IMR-90 (cell line): Measurements from ENCODE around the gene SAMD10. TPM values are rescaled to one million over a fixed set of nuclear protein-coding genes. Genes with fewer than 3 reads are reported as not detected.
"Not testable (repeated sequence)": the region's sequence is repeated elsewhere in the genome, so short reads cannot be mapped to it uniquely, and the experiment has no call there.

Experiments
- ATAC-seq: fragments of 200-7000 bp; cut with Tn5 transposase; 2 replicates; pipeline ENCODE4 v1.9.1; 2020; ENCODE audit warnings: low read depth, mild to moderate bottlenecking, moderate library complexity
- BruUV-seq: library from RNA; stranded (reverse); fragments of 400-500 nt; replicated peaks from 2 replicates; lab custom pipeline; 2021; lab: Mats Ljungman, UMichigan
- CTCF ChIA-PET: fragments of 300-600 bp; formaldehyde crosslinking; extraction: SDS; loops from one replicate; lab custom pipeline; 2021; ENCODE audit warnings: antibody characterized with exemption; lab: Yijun Ruan, JAX
- POLR2A ChIA-PET: fragments of 300-600 bp; sonication (Branson Sonifier 250); formaldehyde crosslinking; loops from one replicate; lab custom pipeline; 2022; ENCODE audit warnings: antibody characterized with exemption; ENCODE audit not compliant: unreplicated experiment; lab: Charles Lee
- DNase-seq: peaks from one replicate; pipeline ENCODE4 v3.0.0; 2013
- H2AFZ ChIP-seq: replicated peaks from 2 replicates; pipeline ENCODE3; 2013; ENCODE audit warnings: low read length, mild to moderate bottlenecking; ENCODE audit not compliant: poor library complexity
- H2AK5ac ChIP-seq: 2 replicates; pipeline ENCODE4 v1.6.1; 2013; ENCODE audit warnings: low read depth, low read length, inconsistent platforms
- H2AK9ac ChIP-seq: replicated peaks from 2 replicates; pipeline ENCODE3; 2013; ENCODE audit warnings: mild to moderate bottlenecking, low read depth, low read length, moderate library complexity; ENCODE audit not compliant: poor library complexity
- H2BK120ac ChIP-seq: 2 replicates; pipeline ENCODE4 v1.6.1; 2013; ENCODE audit warnings: low read depth, low read length, inconsistent platforms
- H2BK15ac ChIP-seq: 3 replicates; pipeline ENCODE4 v1.6.1; 2013; ENCODE audit warnings: low read depth, low read length, inconsistent platforms
- H2BK20ac ChIP-seq: 2 replicates; pipeline ENCODE4 v1.6.1; 2013; ENCODE audit warnings: low read depth, mild to moderate bottlenecking, inconsistent platforms, low read length, moderate library complexity
- H2BK5ac ChIP-seq: 2 replicates; pipeline ENCODE4 v1.6.1; 2013; ENCODE audit warnings: mild to moderate bottlenecking, low read depth, low read length, inconsistent platforms; ENCODE audit not compliant: poor library complexity, severe bottlenecking
- H3K14ac ChIP-seq: replicated peaks from 2 replicates; pipeline ENCODE4 v1.6.1; 2013; ENCODE audit warnings: low read depth, low read length, inconsistent platforms
- H3K18ac ChIP-seq: 2 replicates; pipeline ENCODE4 v1.6.1; 2013; ENCODE audit warnings: low read depth, low read length, control low read depth
- H3K23ac ChIP-seq: 2 replicates; pipeline ENCODE4 v1.6.1; 2013; ENCODE audit warnings: low read depth, low read length, inconsistent platforms
- H3K27ac ChIP-seq: 2 replicates; pipeline ENCODE4 v1.5.1; 2013; ENCODE audit warnings: mild to moderate bottlenecking, control low read depth, low read length; ENCODE audit not compliant: insufficient read depth
- H3K27me3 ChIP-seq: 2 replicates; pipeline ENCODE4 v1.6.1; 2013; ENCODE audit warnings: low read length; ENCODE audit not compliant: control insufficient read depth, insufficient read depth
- H3K36me3 ChIP-seq: 2 replicates; pipeline ENCODE4 v1.6.1; 2013; ENCODE audit warnings: low read length, mixed read lengths; ENCODE audit not compliant: control insufficient read depth, insufficient read depth
- H3K4ac ChIP-seq: 2 replicates; pipeline ENCODE4 v1.6.1; 2013; ENCODE audit warnings: low read depth, low read length, inconsistent platforms
- H3K4me1 ChIP-seq: 2 replicates; pipeline ENCODE4 v1.6.1; 2013; ENCODE audit warnings: low read length, mixed read lengths; ENCODE audit not compliant: control insufficient read depth, insufficient read depth
- H3K4me2 ChIP-seq: 2 replicates; pipeline ENCODE4 v1.6.1; 2013; ENCODE audit warnings: low read depth, mild to moderate bottlenecking, control low read depth, low read length, moderate library complexity
- H3K4me3 ChIP-seq: 2 replicates; pipeline ENCODE4 v1.5.1; 2013; ENCODE audit warnings: low read depth, mild to moderate bottlenecking, control low read depth, low read length, moderate library complexity; ENCODE audit not compliant: insufficient read depth
- H3K56ac ChIP-seq: 2 replicates; pipeline ENCODE4 v1.6.1; 2013; ENCODE audit warnings: low read length, inconsistent platforms; ENCODE audit not compliant: insufficient read depth; ENCODE audit errors: extremely low read depth
- H3K79me1 ChIP-seq, 2 experiments: 2 replicates each; pipeline ENCODE4 v1.6.1; 2013; ENCODE audit warnings: low read length in 2 of 2, inconsistent platforms in 1 of 2, low read depth in 1 of 2
- H3K9ac ChIP-seq: 2 replicates; pipeline ENCODE4 v1.6.1; 2013; ENCODE audit warnings: low read depth, low read length, control low read depth
- H3K9me1 ChIP-seq: 2 replicates; pipeline ENCODE4 v1.6.1; 2013; ENCODE audit warnings: low read length, inconsistent platforms; ENCODE audit not compliant: insufficient read depth
- H3K9me3 ChIP-seq: 2 replicates; pipeline ENCODE4 v1.6.1; 2013; ENCODE audit warnings: low read length; ENCODE audit not compliant: control insufficient read depth, insufficient read depth
- H4K20me1 ChIP-seq: 2 replicates; pipeline ENCODE4 v1.6.1; 2013; ENCODE audit warnings: low read length, inconsistent platforms; ENCODE audit not compliant: insufficient read depth
- H4K5ac ChIP-seq: 2 replicates; pipeline ENCODE4 v1.6.1; 2013; ENCODE audit warnings: mild to moderate bottlenecking, low read depth, low read length, control low read depth
- H4K8ac ChIP-seq, 2 experiments: 2 replicates each; pipeline ENCODE4 v1.6.1; 2013; ENCODE audit warnings: low read depth in 2 of 2, low read length in 2 of 2, control low read depth in 1 of 2, inconsistent platforms in 1 of 2
- H4K91ac ChIP-seq: 2 replicates; pipeline ENCODE4 v1.6.1; 2013; ENCODE audit warnings: low read depth, low read length, inconsistent platforms; ENCODE audit not compliant: insufficient read depth
- WGBS, 2 experiments: methylation state at CpG; one replicate each; pipeline versions ENCODE4 v1.1.5 to v1.1.7; 2013; ENCODE audit warnings: missing lambda C conversion rate in 2 of 2; ENCODE audit not compliant: insufficient read length in 1 of 2; ENCODE audit errors: extremely low coverage in 2 of 2; 5-methylcytosine and 5-hydroxymethylcytosine counted together
- dilution Hi-C: fragments of 300-500 bp; cut with HindIII; formaldehyde crosslinking; loops from one replicate; pipeline ENCODE4 v1.14.3; 2018; ENCODE audit warnings: low sequenced_read_pairs; ENCODE audit not compliant: unreplicated experiment
- in situ Hi-C: fragments of 300-500 bp; cut with MboI; formaldehyde crosslinking; loops from 3 replicates; pipeline ENCODE4 v1.14.3; 2019; ENCODE audit warnings: low sequenced_read_pairs, inconsistent platforms, mixed read lengths
- intact Hi-C: fragments of 100-400 bp; cut with micrococcal nuclease; formaldehyde crosslinking; loops from 2 replicates; pipeline ENCODE4 v1.10.0; 2022
- polyA plus RNA-seq, 3 experiments: library from polyadenylated mRNA; depleted of rRNA; stranded (reverse); fragments of >200 nt; gene quantifications; 2 replicates each; pipeline ENCODE4 v1.2.3, GENCODE V29; 2012; ENCODE audit warnings: low replicate concordance in 1 of 3
- total RNA-seq: library from RNA; depleted of rRNA; stranded (reverse); fragments of >200 nt; gene quantifications from 2 replicates; pipeline ENCODE4 v1.2.3, GENCODE V29; 2012

SAMD10 gene
- total and polyA plus RNA-seq, 2 of the 4 experiments (the other 2 are of a cell fraction), result 0.54 to 4.1 TPM

GRCh38 chr20:63929473-63929883, 50.0 kb downstream of the SAMD10 start:
- H3K23ac ChIP-seq, in situ Hi-C loops, H3K4me1 ChIP-seq, H2BK120ac ChIP-seq, ATAC-seq, H4K8ac ChIP-seq, intact Hi-C loops, H3K4me3 ChIP-seq, H2AFZ ChIP-seq, H2BK20ac ChIP-seq, DNase-seq, H3K4ac ChIP-seq, H3K9ac ChIP-seq, dilution Hi-C loops, H3K18ac ChIP-seq, H3K27me3 ChIP-seq, CTCF ChIA-PET, H4K5ac ChIP-seq, H3K9me1 ChIP-seq, H2AK5ac ChIP-seq, H3K27ac ChIP-seq, H3K9me3 ChIP-seq, POLR2A ChIA-PET, H2BK15ac ChIP-seq, BruUV-seq, H4K91ac ChIP-seq, H2BK5ac ChIP-seq, H3K14ac ChIP-seq, H3K4me2 ChIP-seq, H3K56ac ChIP-seq, H2AK9ac ChIP-seq: not testable (repeated sequence)
- H3K79me1 ChIP-seq, result peaks cover 32 to 60% of the 10 kb centered on the region in 2 experiments
- WGBS, 2 experiments, result 94% methylated on average over 31 of the region's 31 CpGs; no CpG with 5 or more reads in 1 of the 2 experiments
- H3K36me3 ChIP-seq, result peaks cover 60% of the 10 kb centered on the region
- H4K20me1 ChIP-seq, result peaks cover 73% of the 10 kb centered on the region
